DLD1 (cell line): ENCODE measurements around the gene PUM1.
"Not testable (repeated sequence)": the region's sequence is repeated elsewhere in the genome, so short reads cannot be mapped to it uniquely, and the experiment has no call there.

ENCODE experiments used
- in situ Hi-C: cut with HindIII; loops from 2 replicates; pipeline ENCODE4 v1.10.0; 2017; ENCODE audit warnings: low sequenced_read_pairs

The PUM1 gene

DNA sequence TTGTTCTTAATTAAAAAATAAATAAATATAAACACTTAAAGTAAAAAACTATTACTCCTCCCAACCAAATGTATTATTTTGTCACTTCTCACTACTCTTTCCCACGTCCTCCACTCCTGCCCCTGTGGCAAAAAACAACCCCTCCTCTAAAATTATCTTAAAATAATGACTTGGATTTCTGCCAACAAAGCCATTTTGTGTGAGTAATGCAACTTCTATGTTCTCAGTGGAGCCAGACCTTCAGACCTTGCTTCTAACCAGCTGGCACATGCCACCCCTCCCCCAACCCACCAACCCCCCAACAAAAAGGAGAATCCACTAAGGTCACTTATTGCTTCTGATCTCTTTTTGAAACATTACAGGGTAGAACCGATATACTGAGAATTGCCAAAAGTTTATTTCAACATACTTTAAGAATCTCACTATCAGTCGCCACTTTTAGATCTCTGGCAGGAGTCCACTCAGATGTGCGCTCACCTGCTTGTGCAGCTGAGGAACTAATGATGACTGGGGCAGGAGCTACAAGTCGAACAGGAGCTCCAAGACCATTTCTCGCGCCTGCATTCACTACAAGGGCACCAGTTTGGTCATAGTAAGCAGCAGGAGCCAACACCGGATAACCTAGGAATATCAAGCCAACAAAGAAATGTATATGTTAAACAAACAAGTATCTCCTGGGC is 98.7 kb downstream of the PUM1 start:
- in situ Hi-C loops = no loop called here

DNA sequence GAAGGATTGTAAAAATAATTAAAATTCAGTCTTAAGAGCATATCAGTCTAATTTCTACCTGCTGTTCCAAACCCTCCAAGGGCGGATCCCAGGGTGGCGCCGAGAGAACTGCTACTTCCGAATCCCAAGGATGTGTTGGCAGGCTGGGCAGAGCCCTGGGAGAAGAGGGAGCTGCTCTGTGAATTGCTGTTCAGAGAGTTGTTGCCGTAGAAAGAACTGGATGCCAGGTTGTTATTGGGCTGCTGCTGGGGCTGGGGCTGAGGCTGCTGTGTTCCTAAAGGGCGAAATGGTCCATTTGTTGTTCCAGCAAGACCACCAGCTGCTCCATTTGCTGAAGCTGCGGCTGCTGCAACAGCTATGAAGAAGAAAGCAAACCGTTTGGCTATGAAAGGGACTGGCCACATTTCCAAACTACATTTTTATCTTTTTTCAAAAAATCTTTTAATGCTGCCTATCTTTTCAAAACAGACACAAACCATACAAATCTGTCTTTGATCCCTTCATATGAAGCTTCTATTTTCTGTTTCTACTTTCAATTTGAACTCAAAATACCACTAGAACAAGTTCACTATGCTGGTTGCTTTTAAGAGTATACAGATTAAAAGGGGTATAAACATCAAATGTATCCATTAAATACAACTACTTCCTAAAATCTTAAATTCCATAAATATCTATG is 99.5 kb downstream of the PUM1 start:
- in situ Hi-C loops = no loop called here

DNA sequence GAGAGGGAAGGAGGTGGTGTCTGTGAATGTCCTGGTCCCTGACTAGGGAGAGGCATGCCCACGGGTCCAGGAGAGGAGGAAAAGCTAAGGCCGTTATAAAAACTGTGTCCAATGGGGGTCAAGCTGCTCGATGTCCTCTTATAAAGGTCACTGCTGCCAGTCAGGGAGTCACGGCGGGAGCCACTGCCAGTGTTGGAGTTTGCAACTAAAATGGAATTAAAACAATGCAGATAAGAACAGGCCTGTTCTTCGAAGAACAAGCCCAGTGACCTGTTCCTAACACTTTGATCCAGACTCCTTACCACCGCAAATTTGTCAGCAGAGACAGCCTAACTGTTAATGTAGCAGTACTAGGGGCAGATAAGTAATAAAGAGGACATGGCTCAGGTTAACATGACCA is 100.8 kb downstream of the PUM1 start:
- in situ Hi-C loops = no loop called here

DNA sequence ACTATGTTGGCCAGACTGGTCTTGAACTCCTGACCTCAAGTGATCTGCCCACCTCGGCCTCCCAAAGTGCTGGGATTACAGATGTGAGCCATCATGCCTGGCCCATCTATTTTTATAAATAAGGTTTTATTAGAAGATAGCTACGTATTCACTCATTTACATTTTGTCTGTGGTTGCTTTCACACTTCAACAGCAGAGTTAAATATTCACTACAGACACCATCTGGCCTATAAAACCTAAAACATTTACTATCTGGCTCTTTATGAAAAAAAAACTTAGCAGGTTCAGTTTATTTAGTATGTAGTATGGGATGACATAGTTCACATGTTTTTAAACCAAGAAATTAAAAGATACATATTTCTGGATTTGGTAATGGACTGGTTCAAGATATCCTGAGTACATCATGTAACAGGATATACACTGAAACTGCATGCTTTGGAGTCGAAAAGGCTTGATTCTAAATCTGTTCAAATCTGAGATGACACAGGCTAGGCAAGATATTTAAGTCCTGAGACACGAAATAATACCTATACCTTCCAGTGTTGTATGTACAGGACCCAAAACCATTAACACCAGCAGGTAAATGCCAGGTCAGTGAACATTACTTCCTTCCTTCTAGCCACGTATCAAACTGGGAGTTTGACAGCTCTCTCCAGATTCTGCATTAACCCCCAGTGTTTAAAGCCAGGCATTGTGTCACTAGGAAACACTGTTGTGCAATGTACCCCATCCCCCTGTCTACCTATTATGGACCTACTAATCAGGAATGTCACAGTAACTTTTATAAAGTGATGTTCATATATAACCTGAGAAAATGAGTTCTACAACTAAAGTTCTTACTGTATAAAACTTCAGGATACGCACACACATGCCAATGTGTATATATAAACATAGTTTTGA is 102.7 kb downstream of the PUM1 start:
- in situ Hi-C loops = no loop called here

DNA sequence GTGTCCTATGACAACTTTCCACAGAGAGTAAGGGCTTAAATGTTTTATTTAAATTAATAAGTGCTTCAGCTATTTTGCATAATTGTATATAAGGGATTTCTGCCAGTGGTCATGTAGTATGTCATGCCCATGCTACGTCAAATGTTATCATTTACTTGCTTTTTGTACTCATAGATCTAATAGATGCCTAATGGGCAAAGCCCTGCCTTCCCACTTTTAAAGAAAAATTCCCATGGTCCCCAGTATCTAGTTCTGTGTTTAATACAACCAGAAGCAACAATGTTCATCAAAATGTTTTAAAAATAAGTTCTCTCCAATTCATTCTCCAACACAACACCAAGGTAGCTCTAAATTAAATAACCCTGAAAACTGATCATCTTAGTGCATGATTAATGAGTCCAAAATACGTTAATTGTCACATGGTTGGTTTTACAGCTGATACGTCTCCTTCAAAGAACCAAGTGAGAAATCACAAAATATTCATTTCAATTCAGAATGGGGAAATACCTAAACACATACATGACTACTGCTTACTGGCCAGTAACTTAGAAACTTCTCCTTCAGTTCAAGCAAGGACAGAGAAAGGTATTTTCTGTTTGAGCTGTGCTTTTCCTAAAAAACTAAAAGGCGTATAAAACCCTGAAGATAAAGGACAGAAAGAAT is 107.8 kb downstream of the PUM1 start:
- in situ Hi-C loops = no loop called here

DNA sequence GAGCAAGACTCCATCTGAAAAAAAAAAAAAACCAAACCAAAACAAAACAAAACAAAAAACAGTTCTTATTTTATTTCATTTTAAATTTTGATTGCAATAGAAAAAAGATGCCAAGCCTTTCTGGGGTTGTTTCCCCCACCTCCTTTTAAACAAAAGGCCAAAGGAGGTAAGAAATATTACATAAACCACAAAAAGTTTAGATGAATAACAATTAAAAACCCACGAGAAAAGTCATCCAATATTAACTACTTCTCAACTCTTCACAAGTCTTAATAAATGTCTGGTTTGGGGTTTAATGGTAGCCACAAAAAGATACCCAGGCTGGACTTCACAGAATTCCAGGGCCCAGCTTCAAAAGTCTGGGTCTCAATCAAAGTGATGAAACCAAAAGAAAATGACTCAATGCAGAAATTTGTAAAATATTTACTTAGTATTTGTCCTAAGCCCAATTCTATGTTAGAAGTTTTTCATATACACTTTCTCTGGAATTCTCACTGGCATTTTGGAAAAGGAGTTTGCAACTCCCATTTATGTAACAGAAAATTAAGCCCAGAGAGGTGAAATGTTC is 110.0 kb downstream of the PUM1 start:
- in situ Hi-C loops = no loop called here

DNA sequence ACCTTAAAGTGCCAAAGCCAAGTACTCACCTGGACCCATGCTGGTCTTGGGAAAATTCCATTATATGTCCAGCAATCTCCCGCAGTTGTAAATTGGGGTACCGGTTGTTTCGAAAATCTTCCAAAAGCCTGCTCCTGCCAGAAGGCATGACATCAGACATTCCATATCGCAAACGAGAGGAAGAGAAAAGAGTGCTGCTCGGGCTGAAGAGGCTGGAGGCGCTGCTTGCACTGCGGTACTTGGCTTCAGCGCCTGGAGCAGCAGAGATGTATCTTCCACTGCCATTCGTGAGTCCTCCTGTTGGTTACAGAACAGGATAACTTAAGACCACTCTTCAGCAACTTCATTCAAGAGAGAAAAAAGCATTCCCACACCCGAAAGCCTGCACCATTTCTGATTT is 111.8 kb downstream of the PUM1 start:
- in situ Hi-C loops = no loop called here

DNA sequence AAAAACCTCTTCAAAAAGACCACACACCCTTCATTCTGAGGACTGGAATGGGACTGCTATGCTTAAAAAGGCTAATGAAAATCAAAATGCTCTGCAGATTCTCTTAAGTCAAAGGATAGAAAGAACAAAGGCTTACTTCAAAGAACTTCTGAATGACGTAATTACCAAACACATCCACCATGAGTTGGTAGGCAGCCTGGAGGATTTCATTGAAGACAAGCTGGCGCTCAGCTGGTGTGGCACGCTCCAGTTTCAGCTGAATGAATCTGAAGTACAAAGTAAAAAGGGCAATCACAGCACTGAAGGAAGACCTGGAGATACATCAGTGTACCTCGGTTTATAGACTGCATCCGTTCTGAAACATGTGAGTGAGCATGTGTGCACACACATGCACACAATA is 113.4 kb downstream of the PUM1 start:
- in situ Hi-C loops = no loop called here

DNA sequence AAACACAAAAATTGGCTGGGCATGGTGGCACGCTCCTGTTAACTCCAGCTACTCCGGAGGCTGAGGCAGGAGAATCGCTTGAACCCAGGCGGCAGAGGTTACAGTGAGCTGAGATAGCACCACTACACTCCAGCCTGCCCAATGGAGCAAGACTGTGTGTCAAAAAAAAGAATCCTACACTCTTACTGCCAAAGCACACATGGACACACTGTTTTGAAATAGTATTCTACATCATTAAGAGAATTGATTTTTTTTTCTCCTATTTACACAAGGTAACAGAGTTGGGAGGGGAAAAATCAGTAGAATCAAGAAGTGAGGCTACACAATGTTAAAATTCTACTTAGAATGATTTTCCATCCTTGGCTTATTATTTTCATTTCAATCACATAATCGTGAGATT is 114.8 kb downstream of the PUM1 start:
- in situ Hi-C loops = no loop called here

DNA sequence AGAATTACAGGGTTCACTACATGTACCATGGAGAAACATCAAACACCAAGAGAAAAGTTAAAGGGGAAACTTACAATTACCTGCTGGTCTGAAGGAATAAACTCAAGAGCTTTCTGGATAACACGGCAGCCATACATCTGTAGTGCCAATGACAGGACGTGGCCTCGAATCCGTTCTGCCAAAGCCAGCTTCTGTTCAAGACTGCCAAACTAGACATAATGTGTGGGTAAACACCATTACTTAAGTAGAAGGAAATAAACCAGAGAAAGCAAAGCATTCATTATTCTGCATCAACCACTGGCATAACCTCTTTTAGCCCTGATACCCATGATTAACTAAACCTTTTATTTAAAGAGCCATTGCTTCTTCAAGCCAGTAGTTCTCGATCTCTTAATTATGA is 115.5 kb downstream of the PUM1 start:
- in situ Hi-C loops = no loop called here

DNA sequence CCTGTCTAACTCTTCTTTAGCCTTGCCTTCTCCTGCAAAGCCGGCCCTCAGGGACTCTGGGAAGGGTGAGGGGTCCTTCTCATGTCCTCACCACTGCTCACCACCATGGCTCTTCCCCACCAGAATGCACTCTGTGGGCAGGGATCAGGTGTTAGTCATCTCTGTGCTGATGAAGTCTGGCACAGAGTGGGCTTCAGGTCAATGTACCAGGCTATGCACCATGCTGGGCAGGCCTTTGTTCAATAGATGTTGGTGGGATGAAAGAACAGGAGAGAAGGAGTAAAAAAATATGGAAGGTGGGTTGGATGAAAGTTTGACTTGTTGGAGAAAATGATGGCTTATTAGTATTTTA is 116.1 kb downstream of the PUM1 start:
- in situ Hi-C loops = not testable (repeated sequence)

DNA sequence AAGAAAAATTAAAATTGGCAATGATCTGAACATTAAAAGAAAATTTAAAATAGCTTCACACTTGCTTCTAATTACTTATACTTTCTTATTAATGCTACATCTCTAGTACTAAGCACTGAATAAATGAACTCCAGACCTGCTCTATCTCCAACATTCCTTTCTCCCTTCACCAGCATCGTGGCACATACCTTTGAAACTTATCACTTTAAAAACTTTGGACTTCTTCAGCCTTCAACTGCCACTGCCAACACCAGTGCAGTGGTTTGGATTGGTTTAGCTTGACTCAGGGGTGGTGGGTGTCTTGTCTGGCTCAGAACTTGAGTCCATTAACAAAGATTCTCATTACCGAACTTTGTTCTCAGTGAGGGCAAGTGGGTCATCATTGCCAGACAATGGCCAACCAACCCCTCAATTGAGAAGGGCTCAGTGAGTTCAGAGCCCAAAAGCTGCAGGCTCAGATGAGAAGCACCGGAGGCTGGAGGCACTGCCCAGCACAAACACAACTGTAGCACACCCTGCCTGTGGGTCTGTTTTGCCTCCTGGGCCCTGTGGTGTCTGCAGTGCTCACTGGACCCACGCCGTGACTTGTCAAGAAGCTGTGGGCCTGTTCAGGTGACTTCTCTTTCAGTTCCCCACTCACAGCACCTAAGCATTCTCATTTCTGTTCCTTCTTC is 116.6 kb downstream of the PUM1 start:
- in situ Hi-C loops = not testable (repeated sequence)

DNA sequence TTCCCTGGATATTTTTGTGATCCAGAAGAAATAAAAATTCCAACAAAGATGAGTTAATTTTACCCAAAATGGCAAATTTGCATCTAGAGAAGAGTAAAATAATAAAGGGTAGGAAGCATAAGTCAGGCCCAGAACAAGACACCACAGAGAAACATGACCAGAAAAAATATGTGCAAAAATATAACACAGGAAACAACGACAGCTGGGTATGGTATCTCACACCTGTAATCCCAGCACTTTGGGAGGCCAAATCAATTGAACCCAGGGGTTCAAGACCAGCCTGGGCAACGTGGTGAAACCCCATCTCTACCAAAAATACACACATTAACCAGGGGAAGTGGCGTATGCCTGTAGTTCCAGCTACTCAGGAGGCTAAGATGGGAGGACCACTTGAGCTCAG is 117.2 kb downstream of the PUM1 start:
- in situ Hi-C loops = no loop called here

DNA sequence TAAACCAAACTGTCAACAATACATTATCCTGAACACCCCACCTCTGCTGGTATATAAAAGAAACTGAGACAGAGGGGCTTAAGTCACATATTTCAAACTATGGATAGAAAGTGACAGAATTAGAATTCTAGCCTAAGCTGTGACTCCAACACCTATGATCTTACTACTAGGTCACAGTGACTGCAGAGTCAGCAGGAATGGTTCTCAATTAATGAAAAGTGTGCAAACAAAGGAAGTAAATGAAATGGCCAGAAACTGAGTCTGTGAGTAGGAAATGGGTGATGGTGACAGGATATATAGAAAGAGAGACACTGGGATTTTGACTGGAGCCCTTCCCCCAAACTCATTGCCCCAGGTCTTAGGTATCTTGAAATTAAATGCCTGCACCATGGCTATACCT is 118.3 kb downstream of the PUM1 start:
- in situ Hi-C loops = no loop called here

DNA sequence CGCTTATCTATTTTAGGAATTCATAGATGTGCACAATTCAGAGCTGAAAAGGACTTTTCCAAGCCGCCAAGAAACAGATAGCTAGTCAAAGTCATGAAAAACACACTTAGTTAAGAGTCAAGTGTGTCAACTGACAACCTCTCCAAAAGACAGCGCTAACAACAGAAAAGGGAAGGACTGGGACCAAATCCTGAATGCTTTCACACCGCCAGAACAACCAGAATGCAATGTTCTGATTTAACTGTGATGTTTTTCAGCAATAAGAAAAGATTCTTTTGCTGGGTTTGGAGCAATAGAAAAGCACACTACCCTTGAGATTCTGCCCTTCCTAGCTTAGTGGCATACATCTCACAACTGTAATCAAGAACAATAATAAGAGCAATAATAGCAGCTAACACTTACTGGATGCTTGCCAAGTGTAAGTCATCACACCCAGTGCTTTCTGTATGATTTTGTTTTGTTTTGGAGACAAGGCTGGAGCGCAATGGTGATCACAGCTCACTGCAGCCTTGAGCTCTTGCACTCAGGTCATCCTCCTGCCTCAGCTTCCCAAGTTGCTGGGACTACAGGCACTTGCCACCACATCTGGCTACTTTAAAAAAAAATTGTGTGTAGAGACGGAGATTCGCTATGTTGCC is 123.1 kb downstream of the PUM1 start:
- in situ Hi-C loops = no loop called here

DNA sequence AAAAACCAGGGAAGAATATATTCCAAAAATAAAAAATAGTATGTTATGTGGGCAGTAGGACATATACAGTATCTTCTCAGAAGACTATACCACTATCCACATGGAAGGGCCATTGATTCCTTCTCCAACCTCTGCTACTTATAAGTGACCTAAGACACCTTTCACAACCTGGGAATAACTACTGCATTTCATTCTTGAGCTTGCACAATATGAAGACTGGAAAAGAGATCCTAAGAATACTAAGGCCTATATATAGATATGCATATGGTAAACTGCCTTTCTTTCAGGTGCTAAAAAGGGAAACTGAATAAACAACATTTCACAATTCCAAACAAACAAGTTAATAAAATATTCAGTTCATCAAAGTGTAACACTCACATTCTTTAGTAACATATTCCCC is 125.0 kb downstream of the PUM1 start:
- in situ Hi-C loops = no loop called here

DNA sequence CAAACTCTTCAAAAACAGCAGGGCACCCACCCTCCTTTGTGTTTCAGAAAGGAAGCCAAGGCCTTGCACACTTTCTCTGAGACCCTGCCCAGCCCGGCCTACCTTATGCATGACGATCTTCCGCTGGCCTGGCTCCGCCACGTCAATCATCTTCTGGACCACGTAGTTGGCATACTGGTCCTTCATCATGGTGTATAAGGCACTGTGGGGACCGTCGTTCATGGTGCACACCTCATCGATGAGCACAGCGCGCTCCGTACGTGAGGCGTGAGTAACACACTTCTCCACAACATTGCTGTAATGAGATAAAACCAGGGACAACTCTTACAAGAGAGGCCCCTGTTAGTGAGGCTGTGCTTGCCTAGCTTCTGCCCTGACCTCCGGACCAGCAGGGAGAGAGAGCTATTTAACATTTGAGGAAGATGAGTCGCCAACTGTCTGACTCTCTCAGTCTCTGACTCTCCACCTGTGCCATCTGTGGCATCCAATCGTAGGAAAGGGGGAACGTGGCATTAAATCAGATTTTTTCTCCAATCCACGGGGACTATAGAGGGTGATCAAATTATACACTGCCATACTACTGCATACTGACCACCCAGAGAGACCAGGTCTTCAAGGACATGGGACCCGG is 128.9 kb downstream of the PUM1 start:
- in situ Hi-C loops = no loop called here

DNA sequence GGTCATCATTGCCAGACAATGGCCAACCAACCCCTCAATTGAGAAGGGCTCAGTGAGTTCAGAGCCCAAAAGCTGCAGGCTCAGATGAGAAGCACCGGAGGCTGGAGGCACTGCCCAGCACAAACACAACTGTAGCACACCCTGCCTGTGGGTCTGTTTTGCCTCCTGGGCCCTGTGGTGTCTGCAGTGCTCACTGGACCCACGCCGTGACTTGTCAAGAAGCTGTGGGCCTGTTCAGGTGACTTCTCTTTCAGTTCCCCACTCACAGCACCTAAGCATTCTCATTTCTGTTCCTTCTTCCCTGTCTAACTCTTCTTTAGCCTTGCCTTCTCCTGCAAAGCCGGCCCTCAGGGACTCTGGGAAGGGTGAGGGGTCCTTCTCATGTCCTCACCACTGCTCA is 129.8 kb downstream of the PUM1 start:
- in situ Hi-C loops = not testable (repeated sequence)

DNA sequence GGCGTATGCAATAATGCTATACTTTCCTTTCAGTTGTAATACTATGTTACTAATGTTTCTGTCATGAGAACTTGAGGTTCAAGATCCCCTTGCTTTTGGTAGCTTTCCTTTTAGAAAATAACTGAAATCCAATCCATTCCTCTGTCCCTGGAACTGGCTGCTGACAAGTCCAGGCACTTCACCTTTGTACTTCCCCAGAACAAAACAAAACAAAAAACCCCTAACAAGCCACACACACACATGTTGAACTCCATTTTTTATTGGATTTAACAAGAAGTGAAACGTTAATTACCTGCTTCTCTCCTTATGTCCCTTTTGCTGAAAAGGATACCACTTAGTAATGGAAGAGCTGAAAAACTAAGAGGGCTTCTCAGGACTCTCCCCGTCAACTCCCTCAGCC is 130.9 kb downstream of the PUM1 start:
- in situ Hi-C loops = no loop called here

DNA sequence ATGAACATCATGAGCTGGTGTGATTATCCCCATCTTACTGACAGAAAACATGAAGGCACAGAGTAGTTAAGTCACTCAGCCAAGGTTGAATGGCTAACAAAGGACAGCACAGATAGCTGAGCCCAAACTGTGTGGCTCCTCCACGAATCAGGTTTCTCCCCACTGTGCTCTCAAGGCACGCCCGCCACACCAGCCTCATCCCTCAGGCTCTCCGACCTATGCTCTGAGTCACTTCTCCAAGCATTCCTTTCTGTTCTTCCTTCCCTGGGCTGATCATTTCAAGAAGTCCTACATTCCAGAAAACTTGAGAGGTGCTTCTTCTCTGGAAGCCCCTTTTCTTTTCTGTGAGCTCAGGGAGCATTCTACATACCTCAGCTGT is 131.7 kb downstream of the PUM1 start:
- in situ Hi-C loops = no loop called here
